GM11168 (cell line): Measurements from ENCODE around the gene KLK4.

Source experiments
- in situ Hi-C: fragments of 300-500 bp; cut with MboI; formaldehyde crosslinking; loops from one replicate; pipeline ENCODE4 v1.12.0; 2022; ENCODE audit warnings: low sequenced_read_pairs; ENCODE audit not compliant: unreplicated experiment

KLK4 gene, protein sequence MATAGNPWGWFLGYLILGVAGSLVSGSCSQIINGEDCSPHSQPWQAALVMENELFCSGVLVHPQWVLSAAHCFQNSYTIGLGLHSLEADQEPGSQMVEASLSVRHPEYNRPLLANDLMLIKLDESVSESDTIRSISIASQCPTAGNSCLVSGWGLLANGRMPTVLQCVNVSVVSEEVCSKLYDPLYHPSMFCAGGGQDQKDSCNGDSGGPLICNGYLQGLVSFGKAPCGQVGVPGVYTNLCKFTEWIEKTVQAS

DNA sequence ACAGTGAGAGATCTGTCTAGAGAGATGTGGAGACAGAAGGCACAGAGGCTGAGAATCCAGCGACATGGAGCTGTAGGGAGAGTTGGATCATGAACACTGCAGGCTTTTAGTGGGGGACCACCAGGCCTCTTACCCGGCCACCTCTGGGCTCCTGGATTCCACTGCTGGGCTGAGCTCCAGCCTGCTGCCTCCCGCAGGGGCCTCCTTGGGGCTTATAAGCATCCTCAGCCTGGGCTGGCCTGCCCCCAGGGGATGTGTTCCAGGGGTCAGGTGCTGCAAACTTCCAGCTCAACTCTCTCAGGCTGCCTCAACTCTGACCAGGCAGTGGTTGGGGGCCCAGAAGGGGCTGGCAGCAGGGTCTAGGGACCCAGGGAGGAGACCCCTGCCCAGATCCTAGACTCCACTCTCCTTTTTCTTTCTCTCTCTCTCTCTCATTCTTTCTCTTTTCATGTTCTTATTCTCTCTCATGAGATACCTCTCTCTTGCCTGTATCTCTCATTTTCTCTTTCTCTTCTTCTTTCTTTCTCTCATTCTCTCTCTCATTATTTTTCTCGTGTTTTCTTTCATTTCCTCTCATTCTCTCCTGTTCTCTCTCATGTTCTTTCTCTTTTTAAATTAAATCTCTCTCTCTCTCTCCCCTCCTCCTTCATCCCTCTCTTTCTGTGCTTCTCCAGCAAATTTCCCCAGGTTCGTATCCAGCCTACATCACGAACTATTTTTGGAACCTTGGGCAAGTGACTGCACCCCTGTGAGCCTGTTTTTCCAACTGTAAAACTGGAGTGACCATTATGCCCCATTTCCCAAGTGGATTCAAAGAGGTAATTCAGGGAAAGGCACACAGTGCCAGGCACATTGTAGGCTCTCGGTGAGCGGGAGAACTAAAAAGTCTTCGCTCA is at the start of gene KLK4:
Gene KLK4 (minus strand): TSS at position 190 of the 896 bp plus-strand sequence. CDS start 657 bp downstream, outside the sequence.
- in situ Hi-C loops: no loop called here

DNA sequence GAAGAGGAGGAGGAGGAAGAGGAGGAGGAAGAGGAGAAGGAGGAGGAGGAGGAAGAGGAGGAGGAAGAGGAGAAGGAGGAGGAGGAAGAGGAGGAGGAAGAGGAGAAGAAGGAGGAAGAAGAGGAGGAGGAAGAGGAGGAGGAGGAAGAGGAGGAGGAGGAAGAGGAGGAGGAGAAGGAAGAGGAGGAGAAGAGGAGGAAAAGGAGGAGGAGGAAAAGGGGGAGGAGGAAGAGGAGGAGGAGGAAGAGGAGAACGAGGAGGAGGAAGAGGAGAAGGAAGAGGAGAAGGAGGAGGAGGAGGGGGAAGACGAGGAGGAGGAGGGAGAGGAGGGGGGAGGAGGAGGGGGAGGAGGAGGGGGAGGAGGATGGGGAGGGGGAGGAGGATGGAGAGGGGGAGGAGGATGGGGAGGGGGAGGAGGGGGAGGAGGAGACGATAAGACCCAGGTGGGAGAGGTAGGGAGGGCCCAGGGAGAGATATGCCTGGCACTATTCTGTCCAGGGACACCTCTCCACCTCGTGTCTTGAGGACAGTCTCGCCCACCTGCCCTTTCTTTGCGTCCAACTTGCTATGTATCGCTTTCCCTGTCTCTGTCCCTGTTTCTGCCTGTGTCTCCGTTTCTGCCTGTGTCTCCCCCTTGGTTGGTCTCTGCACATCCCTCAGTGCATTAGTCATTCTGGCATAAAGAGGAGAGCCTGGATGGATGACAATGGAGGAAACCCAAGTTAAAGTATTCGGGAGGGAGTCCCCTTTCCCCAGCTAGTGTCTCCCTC is 48.7 kb upstream of the KLK4 start:
- in situ Hi-C loops: no loop called here

DNA sequence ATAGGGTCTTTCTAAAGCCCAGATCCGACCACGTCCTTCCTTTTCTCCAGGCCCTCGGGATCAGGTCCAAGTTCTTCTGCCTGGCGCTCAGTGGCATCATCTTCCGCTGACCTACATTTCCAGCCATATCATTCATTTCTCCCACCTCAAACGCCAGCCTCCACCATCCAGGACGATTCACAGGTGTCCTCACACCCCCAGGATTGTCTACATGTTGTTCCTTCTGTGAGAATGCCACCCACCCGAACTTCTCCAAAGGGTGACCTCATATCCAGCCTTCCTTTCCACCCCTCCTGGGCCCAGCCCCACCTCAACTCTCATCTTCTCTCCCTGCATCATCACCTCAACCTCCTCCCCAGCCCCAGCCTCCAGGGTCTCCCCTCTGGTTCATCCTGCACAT is 46.4 kb upstream of the KLK4 start:
- in situ Hi-C loops: no loop called here

DNA sequence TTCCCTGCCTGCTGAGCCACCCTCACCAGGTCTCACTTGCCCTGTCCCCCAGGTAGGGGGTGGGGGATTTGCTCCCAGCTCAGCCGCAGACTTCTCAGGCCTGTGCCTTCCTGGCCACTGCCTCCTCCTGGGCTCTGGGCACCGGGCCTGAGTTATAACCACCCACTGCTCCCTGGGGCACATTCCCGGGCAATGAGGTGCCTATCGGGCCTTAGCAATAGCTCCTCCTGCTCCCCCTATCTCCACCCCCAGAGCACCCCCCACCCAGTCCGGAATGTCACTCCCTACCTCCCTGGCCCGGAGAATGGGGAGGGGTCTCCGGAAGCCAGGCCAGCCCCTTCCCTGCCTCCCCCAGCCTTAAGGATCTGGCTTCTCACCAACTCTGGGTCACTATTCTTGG is 41.7 kb upstream of the KLK4 start, which contains the start of gene KLK5:
Gene KLK5 (minus strand): TSS at position 129 of the 400 bp plus-strand sequence. CDS start 381 bp downstream, outside the sequence.
- in situ Hi-C loops: no loop called here

DNA sequence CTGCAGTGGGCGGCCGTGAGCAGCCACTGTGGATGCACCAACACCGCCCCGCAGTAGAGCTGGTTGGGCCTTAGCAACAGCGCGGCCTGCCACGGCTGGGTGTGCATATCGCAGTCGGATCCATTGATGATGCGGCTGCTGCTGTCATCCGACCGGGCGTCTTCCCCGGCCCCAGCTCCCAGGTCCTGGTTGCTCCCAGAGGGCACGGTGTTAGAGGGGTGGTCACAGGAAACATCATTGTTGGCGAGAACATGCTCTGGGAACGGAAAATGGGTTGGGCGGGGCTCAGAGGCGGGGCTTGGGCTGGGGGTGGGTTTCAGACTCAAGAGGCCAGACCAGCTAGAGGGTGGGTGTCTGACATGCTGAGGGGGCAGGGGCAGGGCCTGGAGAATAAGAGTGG is 38.7 kb upstream of the KLK4 start:
- in situ Hi-C loops: no loop called here

DNA sequence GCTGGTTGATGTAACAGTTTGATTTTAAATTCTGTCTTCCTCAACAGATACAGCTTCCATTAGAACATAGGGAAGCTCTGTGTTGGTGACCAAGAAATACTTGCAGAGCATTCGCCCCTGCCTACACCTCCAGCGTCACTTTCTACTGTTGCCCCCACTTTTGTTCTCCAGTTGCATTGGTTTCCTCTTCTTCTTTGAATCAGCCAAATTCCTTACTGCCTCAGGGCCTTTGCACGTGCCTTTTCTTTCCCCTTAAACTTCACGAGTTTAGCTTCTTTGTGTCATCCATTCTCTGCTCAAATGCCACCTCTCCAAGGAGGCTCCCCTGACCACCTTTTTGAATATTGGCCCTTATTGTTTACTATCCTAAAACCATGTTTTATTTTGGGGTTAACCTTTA is 35.9 kb upstream of the KLK4 start:
- in situ Hi-C loops: no loop called here

DNA sequence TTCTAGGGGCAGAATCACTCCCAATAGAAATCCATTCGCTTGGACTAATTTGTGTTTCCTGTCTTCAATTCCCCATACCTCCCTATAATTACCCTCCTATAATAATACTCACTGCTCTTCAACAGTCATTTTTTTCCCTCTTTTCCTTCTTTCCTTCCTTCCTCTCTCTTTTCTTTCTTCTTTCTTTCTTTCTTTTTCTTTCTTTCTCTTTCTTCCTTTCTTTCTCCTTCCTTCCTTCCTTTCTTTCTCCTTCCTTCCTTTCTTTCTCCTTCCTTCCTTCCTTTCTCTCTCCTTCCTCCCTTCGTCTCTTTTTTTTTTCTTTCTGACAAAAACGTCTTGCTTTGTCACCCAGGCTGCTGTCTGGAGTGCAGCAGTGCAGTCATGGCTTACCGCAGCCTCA is 33.6 kb upstream of the KLK4 start:
- in situ Hi-C loops: no loop called here

DNA sequence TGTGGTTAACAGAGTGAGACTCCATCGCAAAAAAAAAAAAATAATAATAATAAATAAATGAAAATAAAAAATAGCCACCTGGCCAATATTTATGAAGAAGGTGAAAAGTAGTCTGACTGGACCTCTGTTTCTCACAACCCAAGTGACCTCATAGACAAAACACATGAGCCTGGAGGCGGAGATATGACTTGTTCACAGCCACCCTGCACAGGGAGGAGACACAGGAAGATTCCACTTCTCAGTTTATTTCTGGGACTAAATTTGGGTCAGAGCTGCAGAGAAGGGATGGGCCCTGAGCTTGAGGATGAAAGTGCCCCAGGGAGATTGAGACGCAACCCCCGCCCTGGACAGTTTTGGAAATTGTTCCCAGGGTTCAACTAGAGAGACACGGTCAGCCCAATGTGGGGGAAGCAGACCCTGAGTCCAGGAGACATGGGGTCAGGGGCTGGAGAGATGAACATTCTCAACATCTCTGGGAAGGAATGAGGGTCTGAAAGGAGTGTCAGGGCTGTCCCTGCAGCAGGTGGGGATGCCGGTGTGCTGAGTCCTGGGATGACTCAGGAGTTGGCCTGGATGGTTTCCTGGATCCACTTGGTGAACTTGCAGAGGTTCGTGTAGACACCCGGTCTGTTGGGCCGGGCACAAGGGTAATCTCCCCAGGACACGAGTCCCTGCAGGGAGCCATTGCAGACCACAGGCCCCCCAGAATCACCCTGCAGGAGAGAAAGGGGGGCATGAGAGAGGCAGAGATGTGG is 32.1 kb upstream of the KLK4 start:
- in situ Hi-C loops: no loop called here

DNA sequence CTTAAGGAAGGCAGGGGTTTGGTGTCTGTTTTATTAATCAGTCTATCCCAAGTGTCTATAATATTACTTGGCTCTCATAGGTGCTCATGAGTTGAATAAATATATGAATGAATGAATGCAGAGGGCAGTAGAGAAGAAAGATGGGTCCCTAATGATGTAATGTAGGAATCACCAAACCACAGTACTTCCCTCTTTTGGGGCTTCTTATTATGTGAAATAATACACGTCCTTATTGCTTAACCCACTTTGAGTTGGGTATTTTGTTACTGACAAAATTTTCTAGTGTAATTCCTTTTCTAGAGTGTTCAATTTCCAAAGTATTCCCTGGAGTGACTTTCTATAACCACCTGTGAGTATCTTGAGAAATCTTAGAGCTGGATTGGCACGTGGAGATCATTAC is 28.4 kb upstream of the KLK4 start:
- in situ Hi-C loops: no loop called here

DNA sequence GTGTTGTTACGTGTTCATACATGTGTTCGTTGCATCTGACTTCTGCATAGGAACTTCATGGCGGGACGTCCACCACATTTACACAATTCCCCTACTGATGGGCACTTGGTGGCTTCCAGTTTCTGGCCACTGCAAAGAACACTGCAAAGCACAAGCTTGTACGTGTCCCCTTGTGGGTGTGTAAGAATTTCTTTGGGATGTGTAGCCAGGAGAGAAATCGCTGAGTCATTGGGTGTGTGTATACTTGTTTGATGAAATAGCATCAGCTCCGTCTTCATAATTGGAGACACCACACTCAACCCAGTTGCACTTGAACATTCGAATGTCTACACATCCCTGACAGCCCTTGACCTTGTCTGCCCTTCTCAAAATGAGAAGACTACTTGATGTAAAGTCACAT is 22.4 kb upstream of the KLK4 start:
- in situ Hi-C loops: no loop called here

DNA sequence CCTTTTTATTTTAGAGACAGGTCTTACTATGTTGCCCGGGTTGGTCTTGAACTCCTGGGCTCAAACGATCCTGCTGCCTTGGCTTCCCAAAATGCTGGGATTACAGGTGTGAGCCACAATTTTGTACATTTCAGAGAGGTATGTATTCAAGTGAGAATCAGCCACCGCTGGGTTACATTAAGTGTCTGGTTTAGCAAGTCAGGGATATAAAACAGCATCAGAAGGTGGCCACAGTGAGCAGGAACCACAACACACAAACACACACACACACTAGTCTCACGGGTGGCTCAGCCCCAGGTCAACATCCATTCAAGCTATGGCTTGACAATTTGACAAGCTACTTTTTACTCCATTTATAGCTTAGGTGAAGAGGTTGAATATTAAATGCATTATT is 21.5 kb upstream of the KLK4 start:
- in situ Hi-C loops: no loop called here

DNA sequence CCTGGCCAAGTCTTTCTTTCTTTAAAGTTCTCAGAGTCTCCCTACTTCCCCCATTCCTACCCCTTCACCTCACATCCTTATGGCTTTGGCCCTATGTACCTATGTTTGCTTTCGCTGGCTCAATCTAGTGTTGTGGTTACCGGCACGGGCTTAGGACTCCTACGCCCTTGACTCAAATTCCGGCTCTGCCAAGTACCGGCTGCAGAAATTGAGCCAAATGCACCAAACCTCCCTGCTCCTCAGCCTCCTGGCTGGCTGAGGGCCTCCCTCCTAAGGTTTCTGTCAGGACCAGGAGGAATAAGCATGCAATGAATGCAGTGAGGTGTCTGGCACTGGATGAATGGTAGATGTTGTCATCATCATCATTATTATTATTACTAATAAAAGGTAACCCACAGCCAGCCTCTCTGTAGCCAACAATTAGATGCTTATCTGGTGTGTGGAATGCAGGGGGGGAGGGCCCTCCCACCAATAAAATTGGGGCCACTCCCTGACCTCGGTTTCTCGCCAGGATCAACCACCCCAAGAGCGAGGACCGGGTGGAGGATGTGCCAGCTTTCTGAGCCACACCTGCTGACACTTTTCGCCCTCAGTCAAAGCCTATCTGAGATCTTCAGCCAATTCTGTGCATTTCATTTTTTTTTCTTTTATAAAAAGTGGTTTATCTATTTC is 21.0 kb upstream of the KLK4 start:
- in situ Hi-C loops: no loop called here

DNA sequence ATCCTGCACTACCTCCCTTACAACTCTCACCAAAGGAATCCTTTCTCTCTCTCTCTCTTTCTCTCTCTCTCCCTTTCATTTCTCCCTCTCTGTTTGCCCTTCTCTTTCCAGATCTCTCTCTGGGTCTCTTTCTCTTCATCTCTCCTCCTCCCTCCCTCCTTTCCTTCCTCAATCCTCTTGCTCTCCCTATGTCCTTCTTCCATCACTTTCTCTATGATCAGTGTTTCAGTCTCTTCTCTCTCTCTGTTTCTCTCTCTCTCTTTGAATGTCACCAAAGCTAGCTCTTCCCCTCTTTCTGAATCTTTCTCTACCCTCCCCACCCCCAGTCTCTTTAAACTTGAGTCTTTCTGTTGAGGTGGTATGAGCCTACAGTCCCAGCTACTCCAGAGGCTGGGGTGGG is 19.8 kb upstream of the KLK4 start:
- in situ Hi-C loops: no loop called here

DNA sequence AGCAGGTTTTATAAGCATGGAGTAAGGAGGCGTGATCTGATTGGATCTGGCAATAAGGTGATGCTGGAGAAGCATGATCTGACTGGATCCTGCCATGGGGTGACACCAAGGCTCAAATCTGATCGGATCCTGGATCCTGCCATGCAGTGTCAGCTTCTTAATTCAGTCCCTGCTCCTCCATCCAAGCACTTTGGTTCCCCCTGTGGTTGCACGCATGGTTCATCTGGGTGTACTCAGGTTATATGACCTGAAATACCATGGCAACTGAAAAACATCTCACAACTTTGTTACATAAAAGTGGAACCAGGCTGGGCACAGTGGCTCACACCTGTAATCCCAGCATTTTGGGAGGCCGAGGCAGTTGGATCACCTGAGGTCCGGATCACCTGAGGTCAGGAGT is 17.6 kb upstream of the KLK4 start:
- in situ Hi-C loops: no loop called here

DNA sequence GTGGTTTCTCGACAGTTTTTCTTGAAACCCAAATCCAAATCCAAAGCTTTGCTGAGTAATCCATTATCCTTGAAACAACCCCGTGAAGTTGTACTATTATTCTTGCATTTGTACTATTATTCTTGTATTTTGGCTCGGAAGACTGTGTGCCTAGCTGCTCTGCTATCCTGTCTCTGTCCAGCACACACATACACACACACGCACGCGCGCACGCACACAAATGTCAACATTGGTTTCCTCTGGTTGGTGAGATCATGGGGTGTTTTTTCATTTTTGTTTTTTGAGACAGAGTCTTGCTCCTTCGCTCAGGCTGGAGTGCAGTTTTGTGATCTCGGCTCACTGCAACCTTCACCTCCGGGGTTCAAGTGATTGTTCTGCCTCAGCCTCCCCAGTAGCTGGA is 14.9 kb upstream of the KLK4 start:
- in situ Hi-C loops: no loop called here

DNA sequence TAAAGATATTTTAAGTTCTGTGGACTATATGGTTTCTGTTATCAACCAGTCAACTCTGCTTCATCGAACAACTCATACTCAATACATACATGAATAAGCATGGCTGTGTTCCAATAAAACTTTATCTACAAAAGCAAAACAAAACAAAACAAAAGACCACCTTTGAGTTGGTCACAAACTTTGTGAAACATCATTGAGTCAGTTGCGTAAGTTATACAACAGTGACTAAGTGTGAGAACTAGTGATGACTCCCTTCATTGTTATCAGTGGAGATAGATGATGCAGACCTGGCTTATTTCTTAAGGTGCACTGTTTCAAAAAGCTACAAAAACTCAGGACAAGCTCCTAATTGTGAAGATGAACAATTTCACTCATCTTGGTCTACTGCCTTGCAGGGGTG is 14.5 kb upstream of the KLK4 start:
- in situ Hi-C loops: no loop called here

DNA sequence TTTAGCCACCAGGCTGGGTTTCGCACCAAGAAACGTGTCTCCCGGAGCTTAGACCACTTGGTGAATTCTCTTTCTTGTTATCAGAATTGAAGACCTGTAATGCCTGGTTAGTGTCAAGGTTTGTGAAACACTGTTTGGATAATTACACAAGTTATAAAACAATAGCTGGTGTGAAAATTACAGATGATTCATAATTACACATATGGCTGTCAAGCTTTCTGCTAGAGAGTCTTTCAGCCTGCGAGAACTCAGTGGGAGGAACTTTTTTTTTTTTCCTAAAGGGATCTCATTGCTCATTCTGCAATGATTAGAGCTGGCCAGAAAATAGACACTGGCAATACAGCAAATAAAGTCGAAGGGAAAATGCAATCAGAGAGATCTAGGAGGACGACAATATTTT is 13.4 kb upstream of the KLK4 start:
- in situ Hi-C loops: no loop called here

DNA sequence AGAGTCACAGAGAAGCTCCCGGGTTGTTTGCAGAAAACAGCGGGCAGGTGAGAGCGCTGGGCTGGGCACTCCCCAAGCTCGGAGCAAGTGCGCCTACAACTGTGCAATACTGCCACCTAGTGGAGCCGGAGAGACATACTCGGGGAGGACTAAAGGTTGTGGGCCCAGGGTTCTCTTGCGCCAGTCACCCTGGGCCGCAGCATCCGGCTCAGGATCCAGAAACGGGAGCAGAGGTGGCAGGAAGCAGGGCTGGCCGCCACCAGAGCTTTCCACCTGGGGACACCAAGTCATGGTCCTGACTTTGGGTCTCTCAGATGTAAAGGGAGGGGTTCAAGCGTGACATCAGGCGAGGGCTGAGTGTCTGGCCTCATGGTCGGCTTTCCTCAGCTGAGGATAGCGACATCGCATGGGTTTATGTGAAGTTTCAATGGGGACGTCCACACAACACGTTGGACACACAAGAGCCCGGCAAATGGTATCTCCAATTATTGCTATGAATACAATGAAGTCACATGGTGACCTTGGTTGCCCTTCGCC is 11.2 kb upstream of the KLK4 start:
- in situ Hi-C loops: no loop called here
